ENCODE measurements around the gene GSTM4.

GSTM4 gene
- 9.8 to 17.3 (median 10.8) reads per million in 4 experiments for total RNA-seq

DNA sequence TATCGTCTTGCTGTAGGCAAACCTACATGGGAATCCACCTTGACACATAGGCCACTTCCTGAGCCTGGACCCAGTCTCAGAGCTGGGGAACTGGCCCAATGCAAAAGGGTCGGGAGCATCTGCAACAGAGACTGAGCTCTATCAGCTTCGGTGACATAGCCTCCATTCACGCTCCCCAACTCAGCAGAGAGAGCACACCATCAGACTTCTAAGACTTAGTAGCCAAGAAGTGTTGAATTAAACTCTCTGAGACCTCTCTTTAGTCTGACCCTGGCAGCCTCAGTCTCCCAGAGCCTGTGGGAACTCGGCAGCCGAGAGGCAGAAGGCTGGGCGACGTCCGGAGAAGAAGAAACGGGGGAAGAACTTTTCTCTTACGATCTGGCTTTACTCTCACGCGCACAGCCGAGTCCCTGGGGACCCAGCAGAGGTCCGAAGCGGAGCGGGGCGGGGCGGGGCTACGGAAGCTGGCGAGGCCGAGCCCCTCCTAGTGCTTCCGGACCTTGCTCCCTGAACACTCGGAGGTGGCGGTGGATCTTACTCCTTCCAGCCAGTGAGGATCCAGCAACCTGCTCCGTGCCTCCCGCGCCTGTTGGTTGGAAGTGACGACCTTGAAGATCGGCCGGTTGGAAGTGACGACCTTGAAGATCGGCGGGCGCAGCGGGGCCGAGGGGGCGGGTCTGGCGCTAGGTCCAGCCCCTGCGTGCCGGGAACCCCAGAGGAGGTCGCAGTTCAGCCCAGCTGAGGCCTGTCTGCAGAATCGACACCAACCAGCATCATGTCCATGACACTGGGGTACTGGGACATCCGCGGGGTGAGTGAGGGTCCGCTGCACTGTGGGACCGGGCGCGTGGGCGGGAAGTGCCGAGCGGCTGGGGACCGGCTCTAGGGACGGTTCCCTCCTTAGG is at the start of gene GSTM4:
TSS of gene GSTM4 (plus strand) at position 485 of the 905 bp plus-strand sequence. CDS start at position 776, 291 bp downstream.
- DNase-seq, result peak; percentile 49

DNA sequence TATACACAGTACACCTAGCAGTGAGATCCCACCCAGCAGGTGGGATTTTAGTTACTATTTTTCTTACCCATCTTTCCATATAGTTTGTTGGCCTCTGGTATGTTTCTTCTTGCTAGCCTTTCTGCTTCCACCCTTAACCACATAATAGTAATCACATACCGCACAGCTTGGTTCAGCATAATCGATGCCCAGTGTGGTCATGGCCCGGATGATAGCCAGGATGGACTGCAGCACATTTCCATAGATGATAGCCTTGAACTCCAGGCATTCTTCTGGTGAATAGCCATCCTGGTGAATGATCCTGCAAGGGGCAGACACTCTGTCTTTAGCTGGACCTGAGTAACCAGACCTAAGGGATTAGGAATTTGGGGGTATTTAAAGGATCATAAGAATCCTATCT is 46.0 kb upstream of the GSTM4 start:
- no peak for DNase-seq

DNA sequence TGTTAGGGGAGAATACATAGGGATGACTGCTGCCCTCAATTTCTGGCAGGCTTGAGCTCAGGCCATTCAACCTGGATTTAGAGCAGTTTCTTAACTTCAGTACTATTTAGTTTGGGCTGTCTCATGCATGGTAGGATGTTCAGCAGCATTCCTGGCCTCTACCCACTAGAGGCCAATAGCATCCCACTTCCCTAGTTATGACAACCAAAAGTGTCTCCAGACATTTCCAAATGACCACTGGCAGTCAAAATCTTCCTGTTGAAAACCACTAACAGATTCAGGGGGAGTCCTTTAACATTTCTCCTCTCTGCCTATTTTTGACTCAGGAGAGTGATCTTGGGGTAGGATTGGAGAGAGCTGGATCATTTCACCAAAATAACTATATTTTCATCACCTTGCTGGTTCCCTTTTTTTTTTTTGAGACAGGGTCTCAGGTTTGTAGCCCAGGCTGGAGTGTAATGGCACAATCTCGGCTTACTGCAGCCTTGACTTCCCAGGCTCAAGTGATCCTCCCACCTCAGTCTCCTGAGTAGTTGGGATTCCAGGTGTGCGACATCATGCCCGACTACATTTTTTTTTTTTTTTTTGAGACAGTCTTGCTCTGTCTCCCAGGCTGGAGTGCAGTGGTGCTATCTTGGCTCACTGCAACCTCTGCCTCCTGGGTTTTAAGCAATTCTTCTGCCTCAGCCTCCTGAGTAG is 45.1 kb upstream of the GSTM4 start:
- no peak for DNase-seq

DNA sequence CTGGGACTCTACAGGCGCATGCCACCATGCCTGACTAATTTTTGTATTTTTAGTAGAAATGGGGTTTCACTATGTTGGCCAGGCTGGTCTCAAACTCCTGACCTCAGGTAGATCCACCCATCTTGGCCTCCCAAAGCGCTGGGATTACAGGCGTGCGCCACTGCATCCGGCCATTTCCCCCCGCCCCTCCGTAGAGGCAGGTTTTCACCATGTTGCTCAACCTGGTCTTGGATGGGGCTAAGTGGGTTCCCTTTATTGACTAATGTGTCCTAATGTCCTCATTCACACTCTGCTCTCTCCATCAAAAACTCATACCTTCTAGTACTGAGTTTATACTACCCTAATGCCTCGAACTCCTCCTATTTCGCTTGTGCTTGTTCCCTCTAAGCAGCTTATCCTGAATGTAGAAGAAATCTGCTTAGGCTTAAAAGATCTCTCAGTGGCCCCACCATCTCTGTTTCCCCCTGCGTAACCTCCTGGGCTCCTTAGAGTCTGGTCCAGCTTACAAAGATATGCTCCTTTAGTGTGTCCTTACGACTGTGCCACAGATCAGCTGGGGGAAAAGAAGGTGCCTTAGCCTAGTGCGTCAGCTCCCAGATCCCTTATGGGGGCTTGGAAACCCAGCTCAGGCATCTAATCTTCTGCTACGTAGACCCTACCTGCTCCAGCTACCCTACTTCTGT is 44.5 kb upstream of the GSTM4 start:
- no peak for DNase-seq

DNA sequence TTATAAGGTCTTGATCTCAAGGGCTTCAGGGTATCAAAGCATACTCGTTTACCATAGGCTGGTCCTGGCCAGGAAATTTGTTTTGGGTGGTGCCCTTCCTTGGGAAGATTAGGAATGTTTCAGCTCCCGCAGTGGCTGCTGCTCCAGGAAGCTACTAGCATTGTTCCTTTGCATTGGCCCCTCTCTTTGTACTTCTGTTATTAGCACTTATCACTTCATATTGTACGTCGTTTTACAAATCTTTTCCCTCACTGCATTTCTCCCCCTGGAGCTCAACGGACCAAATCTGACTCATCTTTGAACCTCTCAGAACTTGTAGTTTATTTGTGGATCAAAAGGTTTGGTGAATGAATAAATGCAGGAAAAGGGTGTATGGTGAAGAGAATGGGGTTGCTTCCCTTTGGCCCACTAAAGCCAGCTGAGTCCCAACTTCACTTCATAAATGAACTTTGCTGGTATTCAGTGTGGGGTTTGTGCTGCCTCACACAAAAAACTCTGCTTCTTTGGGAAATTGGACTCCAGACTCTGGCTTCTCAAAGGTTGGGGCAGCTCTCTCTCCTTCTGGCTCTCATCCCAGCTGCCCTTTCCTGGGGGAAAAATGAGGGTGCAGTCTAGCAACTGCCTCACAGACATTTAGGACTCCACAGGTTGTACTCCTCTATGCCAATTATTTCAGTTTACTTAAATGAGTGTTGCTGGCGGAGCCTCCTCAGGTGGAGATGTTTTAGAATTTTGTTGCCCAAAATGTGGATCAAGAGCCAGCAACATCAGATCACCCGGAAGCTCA is 42.3 kb upstream of the GSTM4 start:
- no peak for DNase-seq

DNA sequence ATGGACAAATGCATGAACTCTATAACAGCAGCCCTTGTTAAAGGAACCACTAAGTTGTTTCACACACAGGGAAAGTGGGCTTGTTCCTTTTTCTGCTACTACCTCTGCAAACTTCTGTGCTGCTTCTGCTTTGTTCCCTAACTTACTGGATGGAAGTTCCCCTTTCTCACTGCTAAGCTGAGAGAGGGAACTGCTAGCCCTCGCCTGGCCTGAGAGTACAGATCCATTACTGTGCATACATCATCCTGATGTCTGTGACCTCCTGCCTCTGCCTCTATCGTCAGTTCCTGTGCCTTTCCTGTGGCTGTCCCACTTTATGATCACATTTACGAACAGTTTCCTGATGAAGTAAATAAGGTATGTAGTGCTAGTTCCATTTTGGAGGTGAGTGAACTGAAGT is 40.0 kb upstream of the GSTM4 start:
- no peak for DNase-seq

DNA sequence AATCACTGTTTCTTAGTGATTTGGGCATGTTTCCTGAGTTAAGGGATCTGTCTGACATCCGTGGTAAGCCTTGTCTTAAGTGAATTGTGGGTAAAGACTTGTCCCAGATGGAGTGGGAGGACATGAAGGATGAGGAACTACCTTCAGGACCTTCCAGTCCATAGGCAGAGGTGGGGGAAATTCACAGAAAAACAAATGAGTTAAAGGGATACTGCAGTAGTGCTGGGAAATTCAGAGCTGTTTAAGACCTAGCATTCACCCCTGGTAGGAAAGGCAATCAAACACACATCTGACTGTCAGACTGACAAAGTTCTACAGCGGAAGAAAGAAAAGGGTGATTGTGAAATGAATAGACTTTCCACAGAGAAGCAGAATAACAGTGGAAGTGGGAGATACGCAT is 39.5 kb upstream of the GSTM4 start:
- no peak for DNase-seq

DNA sequence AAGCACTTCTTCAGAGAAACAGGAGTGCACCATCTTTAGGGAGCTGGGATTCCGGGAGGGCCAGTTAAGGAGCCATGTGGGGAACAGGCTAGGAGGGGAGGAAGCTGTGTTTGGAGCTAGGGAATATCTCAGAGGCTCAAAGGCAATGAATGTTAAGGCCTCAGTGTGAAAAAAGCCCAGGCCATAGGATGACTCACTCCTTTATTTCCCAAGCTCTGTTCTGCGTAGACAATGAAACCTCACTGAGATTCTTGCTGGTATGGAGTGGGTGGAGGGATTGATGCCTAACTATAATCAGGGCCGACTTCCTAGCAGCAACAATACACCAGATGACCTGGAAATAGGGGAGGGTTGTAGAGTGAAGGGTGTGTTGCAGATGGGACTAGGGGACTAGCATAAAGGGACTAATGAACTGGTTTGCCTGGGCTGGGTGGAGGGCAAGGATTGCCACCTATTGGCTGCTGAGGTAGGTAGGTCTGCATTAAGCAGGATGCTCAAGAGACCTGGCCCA is 38.6 kb upstream of the GSTM4 start:
- DNase-seq, result no peak

DNA sequence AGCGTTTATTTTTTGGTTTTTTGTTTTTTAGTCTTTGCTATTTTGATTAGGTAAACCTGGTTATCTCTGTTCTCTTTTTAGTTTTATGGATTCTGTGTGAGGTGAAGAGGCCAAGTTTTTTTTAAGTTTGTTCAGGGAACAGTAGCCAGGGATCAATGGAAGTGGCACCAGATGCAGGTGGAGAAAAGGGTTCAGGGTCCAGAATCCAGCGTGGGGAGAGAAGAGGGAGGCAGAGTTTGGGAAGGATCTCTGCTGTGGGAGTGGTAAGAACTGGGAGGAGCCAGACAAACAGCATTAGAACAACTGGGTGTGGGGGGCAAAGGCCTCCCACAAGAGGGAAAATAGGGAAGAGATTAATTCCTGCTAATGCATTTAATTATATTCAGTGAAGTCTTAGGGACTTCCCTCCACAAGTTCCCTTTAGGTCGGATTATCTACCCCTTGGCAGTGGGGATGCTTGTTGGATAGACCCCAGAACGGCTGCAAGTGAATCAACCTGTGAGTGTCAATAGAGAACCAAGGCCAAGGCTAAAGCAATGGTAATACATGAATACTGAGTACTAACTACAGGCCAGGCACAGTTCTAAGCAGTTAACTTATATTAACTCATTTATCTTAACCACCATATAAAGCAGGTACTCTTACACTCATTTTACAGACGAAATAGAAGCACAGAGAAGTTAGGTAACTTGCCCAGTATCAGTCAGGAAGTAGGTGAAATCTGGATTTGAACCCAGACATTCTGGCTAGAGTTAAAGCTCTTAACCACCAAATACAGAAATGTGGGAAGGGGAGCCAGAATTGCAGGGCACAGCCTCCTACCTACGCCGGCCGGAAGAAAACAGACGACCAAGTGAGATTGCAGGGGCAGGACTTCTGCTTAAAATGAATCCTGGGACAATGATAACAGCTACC is 37.0 kb upstream of the GSTM4 start:
- DNase-seq, result no peak

DNA sequence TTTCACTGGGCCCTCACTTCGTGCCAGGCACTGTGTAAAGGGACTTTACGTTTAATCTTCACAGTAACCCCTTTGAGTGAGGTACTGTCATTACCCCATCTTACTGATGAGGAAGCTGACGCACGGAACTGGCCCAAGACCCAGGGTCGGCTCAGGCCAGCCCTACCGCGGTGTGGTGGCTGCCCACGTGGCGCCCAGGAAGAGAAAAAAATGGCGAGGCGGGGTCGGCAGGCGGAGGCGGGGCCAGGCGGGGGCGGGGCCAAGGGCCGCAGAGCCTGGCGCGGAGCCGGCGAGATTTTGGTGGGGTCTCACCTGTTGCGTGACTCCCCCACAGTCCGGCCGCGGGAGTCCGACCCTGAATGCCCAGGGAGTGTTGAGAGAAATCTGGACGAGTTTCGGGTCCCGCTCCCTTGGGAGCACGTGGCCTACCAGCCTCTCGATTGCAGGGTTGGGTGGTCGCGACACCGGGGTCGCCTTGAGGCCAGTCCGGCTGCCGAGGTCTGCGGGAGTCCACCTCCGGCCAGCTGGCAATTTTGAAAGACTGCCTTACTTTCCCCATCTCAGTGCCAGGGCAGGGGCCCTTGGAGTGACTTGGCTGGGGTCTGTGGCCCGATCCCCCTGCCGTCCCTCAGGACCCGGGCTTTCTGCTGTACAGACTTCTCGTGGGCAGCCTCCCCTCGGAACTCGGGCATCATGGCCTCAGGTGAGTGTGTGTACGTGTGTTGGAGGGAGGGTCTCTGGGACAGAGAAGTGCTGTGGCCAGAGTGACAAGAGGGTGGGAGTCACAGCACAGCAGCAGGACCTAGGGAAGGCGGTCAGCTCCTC is 36.1 kb upstream of the GSTM4 start, which contains the start of the genes AMPD2 and GNAT2:
TSS of gene AMPD2 (plus strand) at position 262 of the 825 bp plus-strand sequence. CDS start 1,339 bp downstream, outside the sequence.
TSS of gene GNAT2 (minus strand) at position 41 of the 825 bp plus-strand sequence. CDS start 6,746 bp downstream, outside the sequence.
- peak; percentile 53 for DNase-seq

DNA sequence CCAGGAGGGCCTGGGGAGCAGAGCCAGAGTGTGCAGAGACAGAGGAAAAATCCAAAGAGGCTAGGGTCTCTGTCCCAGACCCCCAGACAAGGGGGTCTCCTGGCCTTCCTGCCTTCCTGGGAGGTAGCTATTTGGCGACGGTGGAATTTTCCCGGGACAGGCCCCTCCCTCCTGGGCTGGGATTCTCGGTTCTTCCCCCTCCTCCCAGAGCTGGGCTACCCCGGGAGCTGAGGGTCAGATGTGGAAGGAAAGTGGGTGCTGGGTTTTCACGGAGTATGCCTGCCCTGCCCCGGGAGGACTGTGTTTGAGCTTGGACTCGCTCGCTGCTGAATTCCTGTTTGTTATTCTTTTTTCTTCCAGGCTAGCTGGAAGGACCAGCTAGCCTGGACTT is 35.5 kb upstream of the GSTM4 start:
- no peak for DNase-seq

DNA sequence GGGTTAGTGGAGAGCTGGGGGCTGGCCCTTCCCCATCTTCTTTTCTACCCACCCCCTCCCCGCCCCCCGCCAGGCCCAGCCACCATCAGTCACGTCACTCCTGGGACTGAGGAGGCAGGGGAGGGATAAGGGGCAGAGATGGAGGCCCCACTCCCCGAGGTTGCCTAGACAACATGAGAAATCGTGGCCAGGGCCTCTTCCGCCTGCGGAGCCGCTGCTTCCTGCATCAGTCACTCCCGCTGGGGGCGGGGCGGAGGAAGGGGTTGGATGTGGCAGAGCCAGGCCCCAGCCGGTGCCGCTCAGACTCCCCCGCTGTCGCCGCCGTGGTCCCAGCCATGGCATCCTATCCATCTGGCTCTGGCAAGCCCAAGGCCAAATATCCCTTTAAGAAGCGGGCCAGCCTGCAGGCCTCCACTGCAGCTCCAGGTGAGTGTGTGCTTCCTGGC is 35.0 kb upstream of the GSTM4 start:
- DNase-seq, result peak; percentile 93

DNA sequence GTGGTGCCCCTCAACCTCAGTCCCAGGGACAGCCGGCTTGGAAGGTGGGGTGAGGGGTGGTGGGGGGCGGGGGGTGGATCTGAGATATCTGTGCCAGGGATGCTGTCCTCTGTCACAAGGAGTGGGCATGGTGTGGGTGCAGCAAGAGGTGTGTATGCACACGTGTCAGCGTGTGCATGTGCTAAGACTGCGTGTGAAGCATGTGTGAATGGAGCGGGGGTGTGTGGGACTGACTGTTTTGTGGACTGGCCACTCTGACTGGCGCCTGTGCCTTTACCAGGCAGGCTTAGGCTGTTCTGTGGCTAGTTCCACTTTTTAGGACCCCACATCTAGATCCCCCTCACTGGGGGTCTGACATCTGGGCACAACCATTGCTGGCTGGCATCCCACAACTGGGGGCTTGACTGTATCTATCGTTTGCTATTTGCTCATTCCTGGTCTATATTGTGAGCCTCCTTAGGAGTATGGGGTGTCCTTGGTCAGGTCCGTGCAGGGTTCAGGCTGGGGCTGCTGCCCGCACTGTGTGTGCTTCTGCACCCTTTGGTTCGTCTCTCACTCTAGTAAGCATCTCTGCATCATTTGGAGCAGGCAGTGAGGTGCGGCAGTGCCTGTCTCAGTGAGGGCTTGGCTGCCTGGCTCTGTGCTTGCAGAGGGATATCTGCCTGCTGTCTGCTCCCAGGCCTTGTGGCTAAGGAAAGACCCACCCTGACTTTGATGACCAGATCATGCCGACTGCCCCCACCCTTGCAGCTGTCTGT is 34.3 kb upstream of the GSTM4 start:
- no peak for DNase-seq

DNA sequence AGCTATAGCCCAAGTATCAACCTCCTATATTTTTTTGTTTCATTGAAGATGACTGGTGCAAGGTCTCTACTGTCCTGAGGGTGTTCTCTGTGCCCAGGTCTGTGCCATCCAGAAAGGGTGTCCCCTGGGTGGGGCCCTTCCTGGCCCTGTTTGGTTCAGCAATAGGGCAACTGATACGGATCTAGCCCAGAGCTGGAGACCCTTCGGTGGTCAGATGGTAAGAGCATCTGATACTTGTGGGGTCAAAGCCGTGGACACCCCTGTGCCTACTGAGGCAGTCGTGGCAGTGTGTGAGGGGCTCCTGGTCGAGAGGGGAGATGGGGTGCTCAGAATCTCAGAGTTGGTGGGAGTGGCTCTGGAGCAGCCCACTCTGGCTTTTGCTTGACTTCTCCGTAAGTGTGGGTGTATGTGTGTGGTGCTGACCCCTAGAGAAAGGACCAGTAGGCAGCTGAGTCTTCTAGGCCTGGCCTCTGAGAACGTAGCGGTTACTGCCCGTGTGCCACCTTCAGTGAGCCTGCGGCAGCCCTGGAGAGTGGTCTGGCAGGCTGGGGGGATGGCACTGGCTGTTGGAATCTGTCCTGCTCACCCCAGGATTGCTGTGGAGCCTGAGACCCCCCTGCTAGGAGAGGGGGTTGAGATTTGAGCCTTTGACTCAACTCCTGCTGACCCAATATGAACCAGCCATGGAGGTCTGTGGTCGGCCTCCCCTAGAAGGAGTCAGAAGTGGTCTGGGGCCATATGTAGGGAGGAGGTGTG is 33.6 kb upstream of the GSTM4 start:
- no peak for DNase-seq

DNA sequence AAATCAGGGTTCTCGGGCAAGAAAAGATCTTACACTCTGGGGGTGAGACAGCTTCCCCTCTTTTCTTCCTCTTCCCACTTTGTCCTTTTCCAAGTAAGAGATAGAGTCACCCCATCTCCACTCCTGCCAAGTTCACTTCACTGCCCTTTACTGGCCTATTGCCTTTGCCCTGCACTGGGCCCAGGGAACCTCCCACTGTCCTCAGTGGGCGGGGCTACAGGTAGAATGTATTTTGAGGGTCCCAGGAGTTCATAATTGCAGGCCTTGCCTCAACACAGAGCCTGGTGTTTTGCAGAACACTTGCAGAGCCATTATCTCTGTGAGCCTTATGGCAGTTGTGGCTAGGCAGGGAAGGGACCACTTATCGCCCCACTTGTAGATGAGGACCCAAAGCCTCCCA is 33.0 kb upstream of the GSTM4 start:
- DNase-seq, result no peak

DNA sequence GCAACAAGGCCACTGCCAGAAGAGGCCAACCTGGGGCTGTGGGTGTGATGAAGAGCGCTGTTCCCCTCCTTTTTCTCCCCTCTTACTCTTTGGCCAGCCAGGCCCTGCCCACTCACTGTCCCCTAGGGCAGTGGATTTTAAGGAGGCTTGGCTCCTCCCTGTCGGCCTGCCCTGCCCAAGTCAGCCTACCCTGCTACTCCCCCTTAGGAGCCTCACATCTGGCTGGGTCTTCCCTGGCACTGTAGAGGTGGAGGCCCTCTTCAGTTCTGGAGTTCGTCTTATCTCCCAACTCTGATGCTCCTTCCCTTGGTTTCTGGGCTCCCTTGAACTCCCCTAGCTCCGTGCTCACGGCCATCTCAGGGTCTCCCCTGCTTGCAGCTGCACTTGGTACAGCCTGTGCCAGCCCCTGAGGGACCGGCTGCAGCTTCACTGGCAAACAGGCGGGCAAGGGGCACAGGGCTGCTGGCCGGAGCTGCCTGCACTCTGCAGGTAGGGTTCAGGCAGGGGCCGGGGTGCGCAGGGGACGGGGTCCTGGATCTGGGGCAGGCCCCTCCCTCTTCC is 32.2 kb upstream of the GSTM4 start:
- no peak for DNase-seq

DNA sequence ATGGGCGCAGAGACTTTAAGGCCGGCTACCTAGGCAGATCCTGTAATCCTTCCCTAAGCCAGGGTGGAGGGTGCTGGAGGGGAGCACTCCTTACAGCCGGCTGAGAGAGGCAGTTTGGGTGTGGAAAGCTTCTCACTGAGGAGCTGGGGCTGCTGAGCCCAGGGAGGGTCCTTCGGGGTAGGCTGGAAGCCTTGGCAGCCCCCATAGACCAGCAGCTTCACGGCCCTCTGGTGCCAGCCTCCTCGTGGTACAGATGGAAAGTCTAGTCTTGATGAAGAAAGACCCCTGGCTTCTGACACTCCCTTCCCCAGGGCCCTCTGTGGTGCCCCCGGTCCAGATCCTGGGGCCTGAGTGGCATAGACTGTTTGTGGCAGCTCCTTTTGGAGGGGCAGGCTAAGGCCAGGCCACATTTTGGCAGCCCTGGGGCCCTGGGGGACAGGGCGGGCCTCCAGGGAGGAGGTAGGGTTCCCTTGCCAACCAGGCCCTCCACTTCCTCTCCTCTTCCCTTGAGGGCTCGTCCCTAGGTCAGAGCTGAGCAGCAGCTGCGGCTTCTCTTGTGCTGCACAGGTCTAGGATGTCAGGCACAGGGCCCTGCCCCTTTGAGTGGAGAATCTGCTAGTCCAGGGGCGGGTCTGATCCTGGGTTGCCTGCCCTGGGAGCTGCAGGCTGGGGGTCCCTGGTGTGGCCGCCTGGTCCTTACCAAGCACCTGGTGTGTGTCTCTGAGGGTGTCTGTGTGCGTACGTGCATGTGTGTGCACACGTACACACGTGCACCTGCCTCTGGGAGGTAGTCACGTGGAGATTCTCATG is 31.5 kb upstream of the GSTM4 start:
- DNase-seq, result no peak
